Measurements from ENCODE around the gene VAV1. TPM values are rescaled to one million over a fixed set of nuclear protein-coding genes. Genes with fewer than 3 reads are reported as not detected.

The VAV1 gene
- total and polyA plus RNA-seq, 2 experiments from 2014 or later = 0.82 to 1.8 TPM

- Mint-ChIP-seq H3K36me3 (ENCODE audit: low read depth) (peaks cover 39% of the 10 kb centered on the region), H3K27me3 (ENCODE audit: insufficient read depth, low read depth, poor library complexity) (peaks cover 9% of the 10 kb centered on the region), H3K4me3 (no peak within 1 kb of the TSS), H3K9me3 (peaks cover 89% of the 10 kb centered on the region), H3K27ac (no peak within 1 kb of the TSS), H3K4me1 (no peaks in the 10 kb centered on the region)
- H2AFZ ChIP-seq = no peak within 1 kb of the TSS
- no peaks in the 10 kb centered on the region for H3K79me2 ChIP-seq (replicated peaks; ENCODE audit: insufficient read depth)
- H3K36me3 ChIP-seq (ENCODE audit: insufficient read depth) = no peaks in the 10 kb centered on the region; the same call in 1 of the 2 replicates
- no peaks in the 10 kb centered on the region for H3K4me1 ChIP-seq (ENCODE audit: insufficient read depth)
- H4K20me1 ChIP-seq (replicated peaks; ENCODE audit: insufficient read depth) = no peaks in the 10 kb centered on the region
- H3K9me2 ChIP-seq (ENCODE audit: insufficient read depth) = no peaks in the 10 kb centered on the region
- no peak within 1 kb of the TSS for H3K4me3 ChIP-seq
- ATAC-seq (no peak), DNase-seq (ENCODE audit: low spot score) (no peak)
- H3F3A ChIP-seq (replicated peaks; ENCODE audit: low read depth) = no peaks in the 10 kb centered on the region
- TF ChIP-seq ETS1 (IDR thresholded peaks at IDR 0.05) (no peak), JUNB (IDR thresholded peaks at IDR 0.05; ENCODE audit: unreplicated experiment) (no peak), CREB1 (CRISPR knock-in tag; IDR thresholded peaks at IDR 0.05; ENCODE audit: low read depth) (no peak)
- no peak within 1 kb of the TSS for H3K4me2 ChIP-seq
- H3K27ac ChIP-seq (ENCODE audit: low read depth) = no peak within 1 kb of the TSS
- no peaks in the 10 kb centered on the region for H3K27me3 ChIP-seq (ENCODE audit: insufficient read depth)
Observed at GRCh38 chr19:6887316-6887715, 114.8 kb downstream of the VAV1 start, which contains the start of gene ADGRE1. ADGRE1 (plus strand) TSS chr19:6887579; CDS start chr19:6887609, 30 bp downstream.

- Mint-ChIP-seq H3K9me3 (peaks cover 91% of the 10 kb centered on the region), H3K4me3 (no peak overlapping the region)
- H3K4me2 ChIP-seq = no peak overlapping the region
- TF ChIP-seq NANOG (IDR thresholded peaks at IDR 0.05; ENCODE audit: borderline replicate concordance) (no peak), EZH2 (IDR thresholded peaks at IDR 0.05; ENCODE audit: low read depth, unreplicated experiment) (no peak), REST (IDR thresholded peaks at IDR 0.05; ENCODE audit: unreplicated experiment) (no peak), ZNF331 (CRISPR knock-in tag; IDR thresholded peaks at IDR 0.05; ENCODE audit: low read depth) (no peak), CREB1 (CRISPR knock-in tag; IDR thresholded peaks at IDR 0.05; ENCODE audit: low read depth) (no peak), STAT1 (IDR thresholded peaks at IDR 0.05; ENCODE audit: unreplicated experiment) (no peak)
- TF ChIP-seq, protein P1, sequence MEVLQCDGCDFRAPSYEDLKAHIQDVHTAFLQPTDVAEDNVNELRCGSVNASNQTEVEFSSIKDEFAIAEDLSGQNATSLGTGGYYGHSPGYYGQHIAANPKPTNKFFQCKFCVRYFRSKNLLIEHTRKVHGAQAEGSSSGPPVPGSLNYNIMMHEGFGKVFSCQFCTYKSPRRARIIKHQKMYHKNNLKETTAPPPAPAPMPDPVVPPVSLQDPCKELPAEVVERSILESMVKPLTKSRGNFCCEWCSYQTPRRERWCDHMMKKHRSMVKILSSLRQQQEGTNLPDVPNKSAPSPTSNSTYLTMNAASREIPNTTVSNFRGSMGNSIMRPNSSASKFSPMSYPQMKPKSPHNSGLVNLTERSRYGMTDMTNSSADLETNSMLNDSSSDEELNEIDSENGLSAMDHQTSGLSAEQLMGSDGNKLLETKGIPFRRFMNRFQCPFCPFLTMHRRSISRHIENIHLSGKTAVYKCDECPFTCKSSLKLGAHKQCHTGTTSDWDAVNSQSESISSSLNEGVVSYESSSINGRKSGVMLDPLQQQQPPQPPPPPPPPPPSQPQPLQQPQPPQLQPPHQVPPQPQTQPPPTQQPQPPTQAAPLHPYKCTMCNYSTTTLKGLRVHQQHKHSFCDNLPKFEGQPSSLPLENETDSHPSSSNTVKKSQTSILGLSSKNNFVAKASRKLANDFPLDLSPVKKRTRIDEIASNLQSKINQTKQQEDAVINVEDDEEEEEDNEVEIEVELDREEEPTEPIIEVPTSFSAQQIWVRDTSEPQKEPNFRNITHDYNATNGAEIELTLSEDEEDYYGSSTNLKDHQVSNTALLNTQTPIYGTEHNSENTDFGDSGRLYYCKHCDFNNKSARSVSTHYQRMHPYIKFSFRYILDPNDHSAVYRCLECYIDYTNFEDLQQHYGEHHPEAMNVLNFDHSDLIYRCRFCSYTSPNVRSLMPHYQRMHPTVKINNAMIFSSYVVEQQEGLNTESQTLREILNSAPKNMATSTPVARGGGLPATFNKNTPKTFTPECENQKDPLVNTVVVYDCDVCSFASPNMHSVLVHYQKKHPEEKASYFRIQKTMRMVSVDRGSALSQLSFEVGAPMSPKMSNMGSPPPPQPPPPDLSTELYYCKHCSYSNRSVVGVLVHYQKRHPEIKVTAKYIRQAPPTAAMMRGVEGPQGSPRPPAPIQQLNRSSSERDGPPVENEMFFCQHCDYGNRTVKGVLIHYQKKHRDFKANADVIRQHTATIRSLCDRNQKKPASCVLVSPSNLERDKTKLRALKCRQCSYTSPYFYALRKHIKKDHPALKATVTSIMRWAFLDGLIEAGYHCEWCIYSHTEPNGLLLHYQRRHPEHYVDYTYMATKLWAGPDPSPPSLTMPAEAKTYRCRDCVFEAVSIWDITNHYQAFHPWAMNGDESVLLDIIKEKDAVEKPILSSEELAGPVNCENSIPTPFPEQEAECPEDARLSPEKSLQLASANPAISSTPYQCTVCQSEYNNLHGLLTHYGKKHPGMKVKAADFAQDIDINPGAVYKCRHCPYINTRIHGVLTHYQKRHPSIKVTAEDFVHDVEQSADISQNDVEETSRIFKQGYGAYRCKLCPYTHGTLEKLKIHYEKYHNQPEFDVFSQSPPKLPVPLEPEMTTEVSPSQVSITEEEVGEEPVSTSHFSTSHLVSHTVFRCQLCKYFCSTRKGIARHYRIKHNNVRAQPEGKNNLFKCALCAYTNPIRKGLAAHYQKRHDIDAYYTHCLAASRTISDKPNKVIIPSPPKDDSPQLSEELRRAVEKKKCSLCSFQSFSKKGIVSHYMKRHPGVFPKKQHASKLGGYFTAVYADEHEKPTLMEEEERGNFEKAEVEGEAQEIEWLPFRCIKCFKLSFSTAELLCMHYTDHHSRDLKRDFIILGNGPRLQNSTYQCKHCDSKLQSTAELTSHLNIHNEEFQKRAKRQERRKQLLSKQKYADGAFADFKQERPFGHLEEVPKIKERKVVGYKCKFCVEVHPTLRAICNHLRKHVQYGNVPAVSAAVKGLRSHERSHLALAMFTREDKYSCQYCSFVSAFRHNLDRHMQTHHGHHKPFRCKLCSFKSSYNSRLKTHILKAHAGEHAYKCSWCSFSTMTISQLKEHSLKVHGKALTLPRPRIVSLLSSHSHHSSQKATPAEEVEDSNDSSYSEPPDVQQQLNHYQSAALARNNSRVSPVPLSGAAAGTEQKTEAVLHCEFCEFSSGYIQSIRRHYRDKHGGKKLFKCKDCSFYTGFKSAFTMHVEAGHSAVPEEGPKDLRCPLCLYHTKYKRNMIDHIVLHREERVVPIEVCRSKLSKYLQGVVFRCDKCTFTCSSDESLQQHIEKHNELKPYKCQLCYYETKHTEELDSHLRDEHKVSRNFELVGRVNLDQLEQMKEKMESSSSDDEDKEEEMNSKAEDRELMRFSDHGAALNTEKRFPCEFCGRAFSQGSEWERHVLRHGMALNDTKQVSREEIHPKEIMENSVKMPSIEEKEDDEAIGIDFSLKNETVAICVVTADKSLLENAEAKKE (CRISPR knock-in tag; IDR thresholded peaks at IDR 0.05) = no peak
Observed at GRCh38 chr19:6888967-6889366, 116.5 kb downstream of the VAV1 start.

More at GRCh38 chr19:6888967-6889366, 116.5 kb downstream of the VAV1 start:
- Mint-ChIP-seq H3K27me3 (ENCODE audit: insufficient read depth, low read depth, poor library complexity) (peaks cover 9% of the 10 kb centered on the region), H3K36me3 (ENCODE audit: low read depth) (peaks cover 46% of the 10 kb centered on the region), H3K4me1 (no peaks in the 10 kb centered on the region), H3K27ac (no peak overlapping the region)
- Histone ChIP-seq H3K4me1 (ENCODE audit: insufficient read depth) (no peaks in the 10 kb centered on the region), H3K79me2 (replicated peaks; ENCODE audit: insufficient read depth) (no peaks in the 10 kb centered on the region), H3K9me2 (ENCODE audit: insufficient read depth) (no peaks in the 10 kb centered on the region), H3K27ac (ENCODE audit: low read depth) (no peak overlapping the region), H2AFZ (no peak overlapping the region), H4K20me1 (replicated peaks; ENCODE audit: insufficient read depth) (no peaks in the 10 kb centered on the region), H3F3A (replicated peaks; ENCODE audit: low read depth) (no peaks in the 10 kb centered on the region), H3K4me3 (no peak overlapping the region), H3K27me3 (ENCODE audit: insufficient read depth) (no peaks in the 10 kb centered on the region), H3K36me3 (ENCODE audit: insufficient read depth) (no peaks in the 10 kb centered on the region; the same call in 1 of the 2 replicates)
- ATAC-seq (no peak), DNase-seq (ENCODE audit: low spot score) (no peak)

Measured in GM23338 (cell line).